IPS-11a (cell line): Measurements from ENCODE around the gene COX4I1.

Experiments used
- H3K4me3 ChIP-seq: one replicate; pipeline ENCODE4 v1.5.1; 2013; ENCODE audit warnings: low read depth, low read length, control low read depth

The COX4I1 gene

GRCh38 chr16:85799497-85800320, at the start of gene COX4I1, which contains the start of gene EMC8:
TSS of gene COX4I1 (plus strand) at chr16:85799695. CDS start at chr16:85801206, 1,511 bp downstream.
TSS of gene EMC8 (minus strand) at chr16:85799544. CDS start at chr16:85799295, 249 bp downstream.
- H3K4me3 ChIP-seq, result peak within 1 kb of the TSS; percentile 93

GRCh38 chr16:85749771-85750145, 49.7 kb upstream of the COX4I1 start:
- H3K4me3 ChIP-seq, result peak overlapping the region; percentile 47

GRCh38 chr16:85750146-85750826, 49.2 kb upstream of the COX4I1 start:
- peak overlapping the region; percentile 47 for H3K4me3 ChIP-seq

GRCh38 chr16:85750827-85751697, 48.4 kb upstream of the COX4I1 start, which contains the start of gene C16orf74:
TSS of gene C16orf74 (minus strand) at chr16:85751096. CDS start at chr16:85735217, 15,879 bp downstream.
- H3K4me3 ChIP-seq, result peak within 1 kb of the TSS; percentile 47

GRCh38 chr16:85751698-85752501, 47.6 kb upstream of the COX4I1 start:
- no peak overlapping the region for H3K4me3 ChIP-seq

- no peak overlapping the region for H3K4me3 ChIP-seq
These were observed 46.7 kb upstream of the COX4I1 start for GRCh38 chr16:85752511-85753420.

- H3K4me3 ChIP-seq, result no peak overlapping the region
These were observed 45.9 kb upstream of the COX4I1 start for GRCh38 chr16:85753559-85753958.

- H3K4me3 ChIP-seq, result no peak overlapping the region
These were observed 45.5 kb upstream of the COX4I1 start for GRCh38 chr16:85753976-85754375.

- H3K4me3 ChIP-seq, result no peak overlapping the region
These were observed 45.1 kb upstream of the COX4I1 start for GRCh38 chr16:85754413-85754812.

- H3K4me3 ChIP-seq, result no peak overlapping the region
These were observed 43.3 kb upstream of the COX4I1 start for GRCh38 chr16:85755929-85756768.

GRCh38 chr16:85757341-85757822, 42.1 kb upstream of the COX4I1 start:
- no peak overlapping the region for H3K4me3 ChIP-seq

- H3K4me3 ChIP-seq, result no peak overlapping the region
These were observed 40.4 kb upstream of the COX4I1 start for GRCh38 chr16:85759136-85759535.

GRCh38 chr16:85759631-85760419, 39.7 kb upstream of the COX4I1 start:
- no peak overlapping the region for H3K4me3 ChIP-seq

- no peak overlapping the region for H3K4me3 ChIP-seq
These were observed 37.6 kb upstream of the COX4I1 start for GRCh38 chr16:85761861-85762260.

GRCh38 chr16:85762970-85763369, 36.5 kb upstream of the COX4I1 start:
- no peak overlapping the region for H3K4me3 ChIP-seq

GRCh38 chr16:85763616-85764015, 35.9 kb upstream of the COX4I1 start:
- H3K4me3 ChIP-seq, result no peak overlapping the region

GRCh38 chr16:85765211-85765610, 34.3 kb upstream of the COX4I1 start:
- no peak overlapping the region for H3K4me3 ChIP-seq
